ENCODE measurements around the gene CELF2. TPM values are rescaled to one million over a fixed set of nuclear protein-coding genes. Genes with fewer than 3 reads are reported as not detected.
"Not testable (repeated sequence)": the region's sequence is repeated elsewhere in the genome, so short reads cannot be mapped to it uniquely, and the experiment has no call there.

Gene CELF2
- total RNA-seq, 1 donor from 2014 or later = 54.3 TPM

GRCh38 chr10:11119843-11120242 is 102.2 kb downstream of the CELF2 start:
- intact Hi-C loops (cut with DNase I) = no loop called here
- no peak for TF ChIP-seq CTCF (IDR thresholded peaks at IDR 0.05)
- TF ChIP-seq POLR2AphosphoS5 (IDR thresholded peaks at IDR 0.05; ENCODE audit: insufficient read depth in 1 of 2, low read depth in 1 of 2) = no peak
- TF ChIP-seq POLR2A (IDR thresholded peaks at IDR 0.05) = no peak

GRCh38 chr10:11120711-11121110 is 103.0 kb downstream of the CELF2 start:
- Histone ChIP-seq H3K27me3 (no peaks in the 10 kb centered on the region), H3K36me3 (no peaks in the 10 kb centered on the region), H3K4me1 (no peaks in the 10 kb centered on the region), H3K27ac (no peak overlapping the region), H3K9me3 (no peaks in the 10 kb centered on the region), H3K4me3 (no peak overlapping the region)
- intact Hi-C loops (cut with DNase I) = no loop called here
- DNase-seq (ENCODE audit: extremely low spot score in 2 of 2) = no peak
- TF ChIP-seq POLR2A (IDR thresholded peaks at IDR 0.05) = no peak
- no peak for TF ChIP-seq POLR2AphosphoS5 (IDR thresholded peaks at IDR 0.05; ENCODE audit: insufficient read depth in 1 of 2, low read depth in 1 of 2)
- no peak for TF ChIP-seq CTCF (IDR thresholded peaks at IDR 0.05)

More at GRCh38 chr10:11119843-11120242, 102.2 kb downstream of the CELF2 start:
- H3K4me1 ChIP-seq = no peaks in the 10 kb centered on the region
- no peak for DNase-seq (ENCODE audit: extremely low spot score in 2 of 2)
- H3K36me3 ChIP-seq = no peaks in the 10 kb centered on the region
- no peak overlapping the region for H3K27ac ChIP-seq
- H3K4me3 ChIP-seq = no peak overlapping the region
- no peaks in the 10 kb centered on the region for H3K27me3 ChIP-seq
- H3K9me3 ChIP-seq = no peaks in the 10 kb centered on the region

GRCh38 chr10:11123892-11124291 is 106.2 kb downstream of the CELF2 start:
- H3K4me3 ChIP-seq; H3K4me1 ChIP-seq; H3K27me3 ChIP-seq; H3K27ac ChIP-seq; intact Hi-C loops (cut with DNase I); DNase-seq (ENCODE audit: extremely low spot score in 2 of 2); H3K9me3 ChIP-seq; H3K36me3 ChIP-seq: not testable (repeated sequence)

GRCh38 chr10:11125004-11125403 is 107.3 kb downstream of the CELF2 start:
- Histone ChIP-seq H3K4me3 (no peak overlapping the region), H3K36me3 (no peaks in the 10 kb centered on the region), H3K27me3 (no peaks in the 10 kb centered on the region), H3K27ac (no peak overlapping the region), H3K4me1 (no peaks in the 10 kb centered on the region), H3K9me3 (no peaks in the 10 kb centered on the region)
- intact Hi-C loops (cut with DNase I) = no loop called here
- no peak for DNase-seq (ENCODE audit: extremely low spot score in 2 of 2)
- TF ChIP-seq POLR2AphosphoS5 (IDR thresholded peaks at IDR 0.05; ENCODE audit: insufficient read depth in 1 of 2, low read depth in 1 of 2) = no peak
- no peak for TF ChIP-seq POLR2A (IDR thresholded peaks at IDR 0.05)
- TF ChIP-seq CTCF (IDR thresholded peaks at IDR 0.05) = no peak

- H3K27ac ChIP-seq; DNase-seq (ENCODE audit: extremely low spot score in 2 of 2); intact Hi-C loops (cut with DNase I); H3K4me3 ChIP-seq; H3K27me3 ChIP-seq; H3K4me1 ChIP-seq; H3K36me3 ChIP-seq; H3K9me3 ChIP-seq: not testable (repeated sequence)
Measured at GRCh38 chr10:11127017-11127416, 109.3 kb downstream of the CELF2 start.

- no peak for DNase-seq (ENCODE audit: extremely low spot score in 2 of 2)
- intact Hi-C loops (cut with DNase I) = no loop called here
- TF ChIP-seq CTCF (IDR thresholded peaks at IDR 0.05) = no peak
- TF ChIP-seq POLR2AphosphoS5 (IDR thresholded peaks at IDR 0.05; ENCODE audit: insufficient read depth in 1 of 2, low read depth in 1 of 2) = no peak
- TF ChIP-seq POLR2A (IDR thresholded peaks at IDR 0.05) = no peak
- Histone ChIP-seq H3K4me3 (no peak overlapping the region), H3K27ac (no peak overlapping the region), H3K4me1 (no peaks in the 10 kb centered on the region), H3K36me3 (no peaks in the 10 kb centered on the region), H3K9me3 (no peaks in the 10 kb centered on the region), H3K27me3 (no peaks in the 10 kb centered on the region)
Measured at GRCh38 chr10:11131112-11131639, 113.5 kb downstream of the CELF2 start.

Measured in vagina (tissue), 2 donors.